Stomach (tissue), 9 donors: Measurements from ENCODE around the gene LIFR. TPM values are rescaled to one million over a fixed set of nuclear protein-coding genes. Genes with fewer than 3 reads are reported as not detected.
A peak's percentile ranks its signal among the peaks of the same experiment; 100 is the strongest.

Source experiments
- DNase-seq, 2 donors: peaks; one replicate each; pipeline versions ENCODE4 v3.0.0 to v3.0.0-alpha.2; 2013 to 2019
- H3K27ac ChIP-seq, 5 donors: fragments of 200-600 bp in 4 of 5; sonication (generic) in 4 of 5; one replicate each; pipeline ENCODE4 v1.5.1; 2013 to 2019; ENCODE audit warnings: mild to moderate bottlenecking in 1 of 5, moderate library complexity in 1 of 5
- H3K27me3 ChIP-seq, 3 donors: fragments of 200-600 bp; sonication (generic); one replicate each; pipeline ENCODE4 v1.5.1; 2017 to 2019; ENCODE audit warnings: mixed run types in 1 of 3
- H3K36me3 ChIP-seq, 4 donors: fragments of 200-600 bp; sonication (generic); 1 replicate in 3 of 4; 2 replicates in 1 of 4; pipeline ENCODE4 v1.5.1; 2016 to 2019
- H3K4me1 ChIP-seq, 4 donors: fragments of 200-600 bp; sonication (generic); one replicate each; pipeline ENCODE4 v1.5.1; 2016 to 2019
- H3K4me3 ChIP-seq, 4 donors: fragments of 200-600 bp; sonication (generic) in 3 of 4; one replicate each; pipeline ENCODE4 v1.5.1; 2016 to 2019; ENCODE audit warnings: mild to moderate bottlenecking in 1 of 4
- H3K9me3 ChIP-seq, 4 donors: fragments of 200-600 bp; sonication (generic); one replicate each; pipeline ENCODE4 v1.5.1; 2016 to 2019
- CTCF ChIP-seq, 7 experiments: fragments of 450-650 bp in 4 of 7; fragments of 200-600 bp in 3 of 7; sonication (generic) in 3 of 7; IDR thresholded peaks; one replicate each; pipeline ENCODE4 v1.5.1; 2016 to 2019; ENCODE audit warnings: antibody characterized with exemption in 7 of 7, control low read depth in 2 of 7, mild to moderate bottlenecking in 1 of 7
- EP300 ChIP-seq: sonication (generic); formaldehyde crosslinking; IDR thresholded peaks from one replicate; pipeline ENCODE4 v1.6.1; 2017; ENCODE audit warnings: antibody characterized with exemption
- POLR2A ChIP-seq, 4 donors: fragments of 450-650 bp; IDR thresholded peaks; one replicate each; pipeline ENCODE4 v1.6.1; 2016; ENCODE audit warnings: antibody characterized with exemption in 4 of 4, control low read depth in 2 of 4, mild to moderate bottlenecking in 1 of 4, moderate library complexity in 1 of 4
- POLR2AphosphoS5 ChIP-seq, 3 donors: sonication (generic); formaldehyde crosslinking; IDR thresholded peaks; one replicate each; pipeline ENCODE4 v1.6.1; 2016; ENCODE audit warnings: antibody characterized with exemption in 3 of 3
- WGBS, 5 donors: extraction: QIAGEN DNeasy Blood & Tissue Kit in 3 of 5; methylation state at CpG; one replicate each; pipeline versions ENCODE4 v1.1.5 to v1.1.7; 2013 to 2018; 5-methylcytosine and 5-hydroxymethylcytosine counted together
- intact Hi-C: fragments of 100-400 bp; cut with DNase I; formaldehyde crosslinking; loops from one replicate; pipeline ENCODE4 v1.15.1; 2023; ENCODE audit warnings: low total_unique reads
- polyA plus RNA-seq, 3 donors: library from polyadenylated mRNA; stranded (reverse); fragments of 200-250 nt; gene quantifications; one replicate each; pipeline ENCODE4 v1.2.3, GENCODE V29; 2013
- total RNA-seq, 5 donors: library from RNA; depleted of rRNA; stranded (reverse); fragments of >200 nt; gene quantifications; one replicate each; pipeline versions ENCODE4 v1.1.0 to v1.2.3, GENCODE V29; 2014 to 2016
- donor health status: healthy with polysubstance abuse.
- donor health status: Bipolar disorder and iron deficiency.
- donor health status: healthy.

Gene LIFR
- total and polyA plus RNA-seq, 8 donors: 6.2 to 259 (median 45.1) TPM

GRCh38 chr5:38593959-38594358 lies 37.5 kb upstream of the LIFR start:
- no peak for TF ChIP-seq POLR2AphosphoS5 (IDR thresholded peaks at IDR 0.05)
- no peak for TF ChIP-seq CTCF (IDR thresholded peaks at IDR 0.05)
- TF ChIP-seq POLR2A (IDR thresholded peaks at IDR 0.05): no peak
- TF ChIP-seq EP300: no peak
- Histone ChIP-seq H3K9me3 (no peaks in the 10 kb centered on the region), H3K4me1 (peaks cover 7 to 20% (median 11%) of the 10 kb centered on the region in 4 donors), H3K36me3 (no peaks in the 10 kb centered on the region), H3K27me3 (no peaks in the 10 kb centered on the region), H3K27ac (no peak overlapping the region), H3K4me3 (no peak overlapping the region)
- DNase-seq: no peak
- intact Hi-C loops: no loop called here
- WGBS, 5 donors: 77 to 81% (median 79%) methylated on average over 7 of the region's 7 CpGs

- Histone ChIP-seq H3K27ac (peak overlapping the region in 1 of 5 donors; percentile 30), H3K36me3 (no peaks in the 10 kb centered on the region)
Observed at GRCh38 chr5:38591523-38591849, 35.0 kb upstream of the LIFR start.

DNA sequence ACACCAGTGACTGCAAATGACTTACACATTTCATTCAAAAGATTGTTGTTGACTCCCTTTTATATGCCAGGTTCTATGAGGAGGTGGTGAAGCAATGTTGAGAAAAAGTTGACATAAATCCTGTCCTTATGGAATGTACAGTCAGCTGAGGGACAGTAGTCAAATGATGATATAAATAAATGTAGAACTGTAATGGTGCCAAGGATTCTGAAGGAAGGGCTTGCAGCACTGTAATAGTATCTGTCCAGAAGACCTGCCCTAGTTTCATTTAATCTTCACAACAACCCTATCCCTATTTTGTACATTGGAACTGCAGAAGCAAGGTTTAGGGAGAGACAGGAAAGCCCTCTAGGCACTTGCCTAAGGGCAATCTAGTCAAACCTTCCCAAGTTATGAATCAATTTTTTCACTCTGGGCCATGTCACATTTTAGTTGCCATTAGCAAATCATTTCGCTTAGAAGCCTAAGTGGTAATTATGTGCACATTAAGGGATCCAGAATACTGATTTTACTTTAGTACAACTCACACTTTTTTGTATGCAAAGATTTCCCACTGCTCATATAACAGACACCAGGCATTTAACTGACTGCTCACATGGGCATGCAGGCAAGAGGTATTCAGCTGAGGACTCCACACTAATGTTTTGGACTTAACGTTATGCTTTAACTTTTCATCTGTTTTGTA lies 34.5 kb upstream of the LIFR start:
- TF ChIP-seq POLR2AphosphoS5 (IDR thresholded peaks at IDR 0.05) (no peak), EP300 (no peak), POLR2A (IDR thresholded peaks at IDR 0.05) (no peak), CTCF (IDR thresholded peaks at IDR 0.05) (no peak)
- WGBS, 5 donors: 62 to 76% (median 68%) methylated on average over 2 of the region's 2 CpGs
- Histone ChIP-seq H3K4me1 (peaks cover 0 to 9% (median 5%) of the 10 kb centered on the region in 4 donors), H3K27ac (peak overlapping the region in 1 of 5 donors; percentile 30), H3K4me3 (no peak overlapping the region), H3K36me3 (no peaks in the 10 kb centered on the region), H3K9me3 (no peaks in the 10 kb centered on the region), H3K27me3 (no peaks in the 10 kb centered on the region)
- DNase-seq: no peak
- intact Hi-C loops: no loop called here

More at GRCh38 chr5:38591523-38591849, 35.0 kb upstream of the LIFR start:
- H3K27me3 ChIP-seq: no peaks in the 10 kb centered on the region
- TF ChIP-seq POLR2AphosphoS5 (IDR thresholded peaks at IDR 0.05) (no peak), CTCF (IDR thresholded peaks at IDR 0.05) (no peak), EP300 (no peak), POLR2A (IDR thresholded peaks at IDR 0.05) (no peak)
- intact Hi-C loops: no loop called here
- WGBS, 5 donors: 69 to 81% (median 76%) methylated on average over 2 of the region's 2 CpGs
- H3K4me1 ChIP-seq: peaks cover 0 to 9% (median 5%) of the 10 kb centered on the region in 4 donors
- no peak overlapping the region for H3K4me3 ChIP-seq
- no peaks in the 10 kb centered on the region for H3K9me3 ChIP-seq
- no peak for DNase-seq

DNA sequence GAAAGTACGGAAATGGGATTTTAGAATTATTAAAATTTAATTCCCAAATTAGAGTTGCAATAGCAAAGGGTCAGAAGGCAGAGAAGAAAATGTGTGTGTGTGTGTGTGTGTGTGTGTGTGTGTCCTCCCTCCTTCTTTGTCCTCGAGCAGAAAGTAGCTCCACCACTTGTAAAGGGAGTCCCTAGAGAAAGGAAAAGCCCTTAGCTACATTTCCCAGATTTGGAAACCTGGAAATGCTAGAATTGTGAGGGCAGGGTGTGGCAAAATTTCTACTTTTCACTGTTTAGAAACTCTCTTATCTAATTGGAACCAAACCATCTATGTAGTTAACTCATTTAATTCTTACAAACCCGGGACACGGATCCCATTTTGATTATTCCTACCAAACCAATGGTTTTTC lies 33.2 kb upstream of the LIFR start:
- Histone ChIP-seq H3K27me3 (no peaks in the 10 kb centered on the region), H3K27ac (peak overlapping the region in 2 of 5 donors; percentile 4 to 30), H3K4me3 (no peak overlapping the region), H3K9me3 (no peaks in the 10 kb centered on the region), H3K4me1 (peaks cover 0 to 9% (median 3%) of the 10 kb centered on the region in 4 donors), H3K36me3 (no peaks in the 10 kb centered on the region)
- no peak for DNase-seq
- WGBS, 5 donors: 39 to 67% (median 49%) methylated on average over 4 of the region's 4 CpGs
- TF ChIP-seq CTCF (IDR thresholded peaks at IDR 0.05) (no peak), POLR2A (IDR thresholded peaks at IDR 0.05) (no peak), EP300 (no peak), POLR2AphosphoS5 (IDR thresholded peaks at IDR 0.05) (no peak)
- intact Hi-C loops: no loop called here
